ENCODE data around the gene CCNL2. TPM values are rescaled to one million over a fixed set of nuclear protein-coding genes. Genes with fewer than 3 reads are reported as not detected.

Gene CCNL2
- total RNA-seq, 1 donor from 2014 or later, result 134 TPM

- Histone ChIP-seq H3K36me3 (ENCODE audit: control insufficient read depth, insufficient read depth, low read length) (peaks cover 1% of the 10 kb centered on the region), H3K27me3 (ENCODE audit: control insufficient read depth, insufficient read depth, low read length) (peaks cover 15% of the 10 kb centered on the region), H3K4me3 (ENCODE audit: low read depth, low read length) (peak overlapping the region; percentile 44)
- no peak for DNase-seq (ENCODE audit: low read depth)
- no peak for TF ChIP-seq CTCF (IDR thresholded peaks at IDR 0.05; ENCODE audit: insufficient read depth, low read length, poor library complexity, severe bottlenecking)
Measured at GRCh38 chr1:1357871-1358432, 41.2 kb downstream of the CCNL2 start.

DNA sequence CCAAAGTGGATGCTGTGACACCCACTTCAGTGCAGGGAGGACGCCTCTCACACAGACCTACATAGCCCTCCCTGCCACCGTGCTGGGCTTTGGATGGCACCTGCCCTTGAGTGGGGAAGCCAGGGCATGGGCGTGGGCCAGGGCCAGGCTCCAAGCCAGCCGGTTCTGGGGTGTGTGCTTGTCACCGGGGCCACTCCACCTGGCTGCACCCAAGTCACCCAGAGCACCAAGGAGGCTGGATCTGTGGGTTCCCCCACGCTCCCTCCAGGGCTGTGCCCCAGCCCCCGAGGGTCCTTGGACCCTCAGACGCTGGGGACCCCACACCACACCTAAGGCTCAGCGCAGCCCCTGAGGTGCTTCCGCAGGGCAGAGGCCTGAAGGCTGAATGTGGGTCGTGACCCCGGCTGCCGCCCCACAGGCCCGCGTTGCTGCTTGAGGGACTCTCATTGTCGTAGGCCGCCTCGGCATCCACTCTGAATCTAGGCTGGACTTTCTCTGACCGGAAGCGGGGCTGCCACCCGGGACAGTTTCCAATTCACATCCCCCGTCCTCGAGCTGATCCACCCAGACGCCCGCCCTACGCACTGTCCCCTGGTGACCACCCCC lies 42.2 kb downstream of the CCNL2 start:
- peak overlapping the region; percentile 44 for H3K4me3 ChIP-seq (ENCODE audit: low read depth, low read length)

GRCh38 chr1:1356166-1356795 lies 42.9 kb downstream of the CCNL2 start:
- no peak for TF ChIP-seq CTCF (IDR thresholded peaks at IDR 0.05; ENCODE audit: insufficient read depth, low read length, poor library complexity, severe bottlenecking)
- peaks cover 15% of the 10 kb centered on the region for H3K27me3 ChIP-seq (ENCODE audit: control insufficient read depth, insufficient read depth, low read length)
- peak overlapping the region; percentile 44 for H3K4me3 ChIP-seq (ENCODE audit: low read depth, low read length)
- DNase-seq (ENCODE audit: low read depth), result no peak
- peaks cover 1% of the 10 kb centered on the region for H3K36me3 ChIP-seq (ENCODE audit: control insufficient read depth, insufficient read depth, low read length)

More for the DNA sequence above, 42.2 kb downstream of the CCNL2 start:
- no peak for TF ChIP-seq CTCF (IDR thresholded peaks at IDR 0.05; ENCODE audit: insufficient read depth, low read length, poor library complexity, severe bottlenecking)
- peaks cover 15% of the 10 kb centered on the region for H3K27me3 ChIP-seq (ENCODE audit: control insufficient read depth, insufficient read depth, low read length)
- peaks cover 1% of the 10 kb centered on the region for H3K36me3 ChIP-seq (ENCODE audit: control insufficient read depth, insufficient read depth, low read length)
- DNase-seq (ENCODE audit: low read depth), result no peak

GRCh38 chr1:1355416-1355815 lies 43.7 kb downstream of the CCNL2 start:
- no peak for DNase-seq (ENCODE audit: low read depth)
- Histone ChIP-seq H3K36me3 (ENCODE audit: control insufficient read depth, insufficient read depth, low read length) (peaks cover 1% of the 10 kb centered on the region), H3K4me3 (ENCODE audit: low read depth, low read length) (no peak overlapping the region), H3K27me3 (ENCODE audit: control insufficient read depth, insufficient read depth, low read length) (peaks cover 15% of the 10 kb centered on the region)
- TF ChIP-seq CTCF (IDR thresholded peaks at IDR 0.05; ENCODE audit: insufficient read depth, low read length, poor library complexity, severe bottlenecking), result no peak

GRCh38 chr1:1354271-1355247 lies 44.6 kb downstream of the CCNL2 start:
- Histone ChIP-seq H3K27me3 (ENCODE audit: control insufficient read depth, insufficient read depth, low read length) (peaks cover 15% of the 10 kb centered on the region), H3K4me3 (ENCODE audit: low read depth, low read length) (no peak overlapping the region), H3K36me3 (ENCODE audit: control insufficient read depth, insufficient read depth, low read length) (peaks cover 1% of the 10 kb centered on the region)
- DNase-seq (ENCODE audit: low read depth), result no peak
- no peak for TF ChIP-seq CTCF (IDR thresholded peaks at IDR 0.05; ENCODE audit: insufficient read depth, low read length, poor library complexity, severe bottlenecking)
